Ishikawa (cell line): ENCODE results near the gene ESF1.

Source experiments
- CEBPB ChIP-seq: IDR thresholded peaks from 2 replicates; pipeline ENCODE4 v1.6.1; 2012
- CREB1 ChIP-seq: IDR thresholded peaks from 2 replicates; pipeline ENCODE4 v1.6.1; 2012; ENCODE audit warnings: low read depth
- EGR1 ChIP-seq: IDR thresholded peaks from 2 replicates; pipeline ENCODE4 v1.6.1; 2012
- EP300 ChIP-seq: IDR thresholded peaks from 2 replicates; pipeline ENCODE4 v1.6.1; 2012; ENCODE audit warnings: borderline replicate concordance
- FOXM1 ChIP-seq: IDR thresholded peaks from 2 replicates; pipeline ENCODE4 v1.6.1; 2012; ENCODE audit warnings: low read depth, borderline replicate concordance
- MAX ChIP-seq: IDR thresholded peaks from 2 replicates; pipeline ENCODE4 v1.6.1; 2012
- NFIC ChIP-seq: IDR thresholded peaks from 2 replicates; pipeline ENCODE4 v1.6.1; 2012
- RAD21 ChIP-seq: IDR thresholded peaks from 2 replicates; pipeline ENCODE4 v1.6.1; 2012; ENCODE audit warnings: low read depth
- TAF1 ChIP-seq: IDR thresholded peaks from 2 replicates; pipeline ENCODE4 v1.6.1; 2012; ENCODE audit warnings: low read depth, mild to moderate bottlenecking
- TCF12 ChIP-seq: IDR thresholded peaks from 2 replicates; pipeline ENCODE4 v1.6.1; 2012; ENCODE audit warnings: low read depth
- TEAD4 ChIP-seq: IDR thresholded peaks from 2 replicates; pipeline ENCODE4 v1.6.1; 2012
- USF1 ChIP-seq: IDR thresholded peaks from 2 replicates; pipeline ENCODE4 v1.6.1; 2012
- YY1 ChIP-seq: IDR thresholded peaks from 2 replicates; pipeline ENCODE4 v1.6.1; 2012; ENCODE audit warnings: low read depth
- ZBTB7A ChIP-seq: IDR thresholded peaks from 2 replicates; pipeline ENCODE4 v1.6.1; 2012; ENCODE audit warnings: low read depth
- TF ChIP-seq, protein P1 (sequence below): IDR thresholded peaks from 2 replicates; pipeline ENCODE4 v1.6.1; 2012; ENCODE audit warnings: low read depth, mild to moderate bottlenecking

Gene ESF1, protein sequence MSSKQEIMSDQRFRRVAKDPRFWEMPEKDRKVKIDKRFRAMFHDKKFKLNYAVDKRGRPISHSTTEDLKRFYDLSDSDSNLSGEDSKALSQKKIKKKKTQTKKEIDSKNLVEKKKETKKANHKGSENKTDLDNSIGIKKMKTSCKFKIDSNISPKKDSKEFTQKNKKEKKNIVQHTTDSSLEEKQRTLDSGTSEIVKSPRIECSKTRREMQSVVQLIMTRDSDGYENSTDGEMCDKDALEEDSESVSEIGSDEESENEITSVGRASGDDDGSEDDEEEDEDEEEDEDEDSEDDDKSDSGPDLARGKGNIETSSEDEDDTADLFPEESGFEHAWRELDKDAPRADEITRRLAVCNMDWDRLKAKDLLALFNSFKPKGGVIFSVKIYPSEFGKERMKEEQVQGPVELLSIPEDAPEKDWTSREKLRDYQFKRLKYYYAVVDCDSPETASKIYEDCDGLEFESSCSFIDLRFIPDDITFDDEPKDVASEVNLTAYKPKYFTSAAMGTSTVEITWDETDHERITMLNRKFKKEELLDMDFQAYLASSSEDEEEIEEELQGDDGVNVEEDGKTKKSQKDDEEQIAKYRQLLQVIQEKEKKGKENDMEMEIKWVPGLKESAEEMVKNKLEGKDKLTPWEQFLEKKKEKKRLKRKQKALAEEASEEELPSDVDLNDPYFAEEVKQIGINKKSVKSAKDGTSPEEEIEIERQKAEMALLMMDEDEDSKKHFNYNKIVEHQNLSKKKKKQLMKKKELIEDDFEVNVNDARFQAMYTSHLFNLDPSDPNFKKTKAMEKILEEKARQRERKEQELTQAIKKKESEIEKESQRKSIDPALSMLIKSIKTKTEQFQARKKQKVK

GRCh38 chr20:13784893-13785715 lies at the start of gene ESF1, which contains the start of gene NDUFAF5:
Gene ESF1, minus strand, starts transcription at chr20:13784919. Its CDS starts 1,779 bp downstream, at chr20:13783140.
Gene NDUFAF5, plus strand, starts transcription at chr20:13785028. Its CDS starts 41 bp downstream, at chr20:13785069.
- peak; percentile 69 for TF ChIP-seq TAF1
- TF ChIP-seq TEAD4: peak; percentile 46; the same call in 1 of the 2 replicates
- TF ChIP-seq TCF12: peak; percentile 74
- TF ChIP-seq, protein P1, sequence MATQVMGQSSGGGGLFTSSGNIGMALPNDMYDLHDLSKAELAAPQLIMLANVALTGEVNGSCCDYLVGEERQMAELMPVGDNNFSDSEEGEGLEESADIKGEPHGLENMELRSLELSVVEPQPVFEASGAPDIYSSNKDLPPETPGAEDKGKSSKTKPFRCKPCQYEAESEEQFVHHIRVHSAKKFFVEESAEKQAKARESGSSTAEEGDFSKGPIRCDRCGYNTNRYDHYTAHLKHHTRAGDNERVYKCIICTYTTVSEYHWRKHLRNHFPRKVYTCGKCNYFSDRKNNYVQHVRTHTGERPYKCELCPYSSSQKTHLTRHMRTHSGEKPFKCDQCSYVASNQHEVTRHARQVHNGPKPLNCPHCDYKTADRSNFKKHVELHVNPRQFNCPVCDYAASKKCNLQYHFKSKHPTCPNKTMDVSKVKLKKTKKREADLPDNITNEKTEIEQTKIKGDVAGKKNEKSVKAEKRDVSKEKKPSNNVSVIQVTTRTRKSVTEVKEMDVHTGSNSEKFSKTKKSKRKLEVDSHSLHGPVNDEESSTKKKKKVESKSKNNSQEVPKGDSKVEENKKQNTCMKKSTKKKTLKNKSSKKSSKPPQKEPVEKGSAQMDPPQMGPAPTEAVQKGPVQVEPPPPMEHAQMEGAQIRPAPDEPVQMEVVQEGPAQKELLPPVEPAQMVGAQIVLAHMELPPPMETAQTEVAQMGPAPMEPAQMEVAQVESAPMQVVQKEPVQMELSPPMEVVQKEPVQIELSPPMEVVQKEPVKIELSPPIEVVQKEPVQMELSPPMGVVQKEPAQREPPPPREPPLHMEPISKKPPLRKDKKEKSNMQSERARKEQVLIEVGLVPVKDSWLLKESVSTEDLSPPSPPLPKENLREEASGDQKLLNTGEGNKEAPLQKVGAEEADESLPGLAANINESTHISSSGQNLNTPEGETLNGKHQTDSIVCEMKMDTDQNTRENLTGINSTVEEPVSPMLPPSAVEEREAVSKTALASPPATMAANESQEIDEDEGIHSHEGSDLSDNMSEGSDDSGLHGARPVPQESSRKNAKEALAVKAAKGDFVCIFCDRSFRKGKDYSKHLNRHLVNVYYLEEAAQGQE: no peak
- peak; percentile 99 for TF ChIP-seq USF1
- TF ChIP-seq CREB1: peak; percentile 44; the same call in 1 of the 2 replicates
- peak; percentile 78 for TF ChIP-seq YY1
- no peak for TF ChIP-seq RAD21
- TF ChIP-seq CEBPB: no peak
- no peak for TF ChIP-seq NFIC
- no peak for TF ChIP-seq EGR1
- TF ChIP-seq EP300: peak; percentile 34; the same call in 1 of the 2 replicates
- no peak for TF ChIP-seq FOXM1
- no peak for TF ChIP-seq ZBTB7A
- peak; percentile 99 for TF ChIP-seq MAX

DNA sequence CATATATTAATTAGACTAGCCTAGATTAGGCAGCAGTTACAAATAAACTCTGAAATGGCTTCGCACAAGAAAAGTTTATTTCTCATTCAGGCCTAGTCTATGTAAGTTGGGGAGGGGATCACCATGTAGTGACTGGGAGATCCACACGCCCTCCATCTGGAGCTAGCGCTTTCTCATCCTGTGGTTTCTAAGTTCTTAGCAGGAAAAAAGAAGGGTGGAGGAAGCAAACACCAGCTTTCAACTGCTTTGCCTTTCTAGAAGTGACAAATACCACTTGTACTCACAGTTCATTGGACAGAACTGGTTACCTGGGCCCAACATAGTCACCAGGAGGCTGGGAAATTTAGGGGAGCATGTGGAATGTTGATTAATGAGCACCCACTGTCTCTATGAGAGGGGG lies 46.8 kb upstream of the ESF1 start:
- TF ChIP-seq TAF1 (no peak), TEAD4 (no peak)
- TF ChIP-seq, protein P1: no peak

- TF ChIP-seq FOXM1: no peak
- TF ChIP-seq MAX: no peak
- TF ChIP-seq, protein P1: no peak
- TF ChIP-seq NFIC: no peak
- no peak for TF ChIP-seq USF1
- TF ChIP-seq EGR1: no peak
- no peak for TF ChIP-seq YY1
- TF ChIP-seq TCF12: no peak
- no peak for TF ChIP-seq RAD21
- no peak for TF ChIP-seq ZBTB7A
- no peak for TF ChIP-seq EP300
- no peak for TF ChIP-seq CEBPB
- TF ChIP-seq TEAD4: no peak
- TF ChIP-seq CREB1: no peak
Observed at GRCh38 chr20:13825465-13825864, 40.7 kb upstream of the ESF1 start.
